Stimulated activated CD4-positive, alpha-beta T cell treated with anti-CD3 and anti-CD28 coated beads, Interleukin-15, amount 100 ng/mL, for 1 hour (primary cell): ENCODE data around the gene ERF.
A peak's percentile ranks its signal among the peaks of the same experiment; 100 is the strongest.

Source experiments
- DNase-seq, 2 donors: peaks; one replicate each; pipeline ENCODE4 v3.0.0-alpha.2; 2020; ENCODE audit warnings: low read depth in 1 of 2, low spot score in 1 of 2

ERF gene

GRCh38 chr19:42254850-42255765, at the start of gene ERF:
TSS of gene ERF (minus strand) at chr19:42255128. CDS start at chr19:42254999, 129 bp downstream.
- peak; percentile 91 to 94 for DNase-seq

- no peak for DNase-seq
These were observed 48.9 kb upstream of the ERF start for GRCh38 chr19:42303876-42304275.

GRCh38 chr19:42303101-42303464, 48.2 kb upstream of the ERF start:
- DNase-seq: no peak

- DNase-seq: no peak
These were observed 46.8 kb upstream of the ERF start, which contains the start of gene PRR19 for GRCh38 chr19:42301646-42302203. TSS of gene PRR19 (plus strand) at chr19:42302132. CDS start at chr19:42309585, 7,453 bp downstream.

GRCh38 chr19:42297039-42297438, 42.1 kb upstream of the ERF start:
- no peak for DNase-seq

- DNase-seq: peak; percentile 85 to 89
These were observed 41.0 kb upstream of the ERF start for GRCh38 chr19:42295831-42296525.

- DNase-seq: no peak
These were observed 40.4 kb upstream of the ERF start for GRCh38 chr19:42295342-42295741.

GRCh38 chr19:42294471-42295137, 39.7 kb upstream of the ERF start:
- DNase-seq: no peak

- no peak for DNase-seq
These were observed 39.0 kb upstream of the ERF start for GRCh38 chr19:42293948-42294347.

GRCh38 chr19:42293540-42293939, 38.6 kb upstream of the ERF start:
- DNase-seq: no peak

GRCh38 chr19:42292963-42293362, 38.0 kb upstream of the ERF start:
- DNase-seq: no peak

- no peak for DNase-seq
These were observed 37.4 kb upstream of the ERF start for GRCh38 chr19:42292042-42292960.

- DNase-seq: no peak
These were observed 36.5 kb upstream of the ERF start for GRCh38 chr19:42291435-42291810.

GRCh38 chr19:42290523-42291434, 35.9 kb upstream of the ERF start:
- peak; percentile 43 to 49 for DNase-seq

- no peak for DNase-seq
These were observed 35.2 kb upstream of the ERF start for GRCh38 chr19:42290136-42290522.

GRCh38 chr19:42289556-42290041, 34.7 kb upstream of the ERF start:
- DNase-seq: no peak

GRCh38 chr19:42288881-42289555, 34.1 kb upstream of the ERF start:
- DNase-seq: no peak

- no peak for DNase-seq
These were observed 33.5 kb upstream of the ERF start for GRCh38 chr19:42288387-42288786.

- DNase-seq: no peak
These were observed 32.8 kb upstream of the ERF start for GRCh38 chr19:42287827-42288107.
